Left ventricle myocardium superior (tissue), 1 donor: ENCODE data around the gene MYO1B. TPM values are rescaled to one million over a fixed set of nuclear protein-coding genes. Genes with fewer than 3 reads are reported as not detected.
A peak's percentile ranks its signal among the peaks of the same experiment; 100 is the strongest.

Experiments
- ATAC-seq: fragments of 200-7000 bp; cut with Tn5 transposase; one replicate; pipeline ENCODE4 v1.9.1; 2020; ENCODE audit warnings: mild to moderate bottlenecking, moderate library complexity
- DNase-seq: peaks from one replicate; pipeline ENCODE4 v3.0.0-alpha.2; 2020
- intact Hi-C: fragments of 100-400 bp; cut with micrococcal nuclease; formaldehyde crosslinking; loops from one replicate; pipeline ENCODE4 v1.11.0; 2022
- total RNA-seq: library from RNA; stranded (reverse); fragmentation: NEBNext Ultra II Directional; extraction: Animal tissue kit (Norgen Biotek cat#: 25700); gene quantifications from one replicate; pipeline ENCODE4 v1.2.1, GENCODE V29; 2021
- donor health status: DM: no; HTN: yes; CAD: no; lungs with severe emphysema.

The MYO1B gene
- total RNA-seq, 1 donor from 2014 or later = 16.0 TPM

GRCh38 chr2:191312163-191312562 lies 67.0 kb downstream of the MYO1B start:
- ATAC-seq (no peak), DNase-seq (no peak)
- intact Hi-C loops = no loop called here

DNA sequence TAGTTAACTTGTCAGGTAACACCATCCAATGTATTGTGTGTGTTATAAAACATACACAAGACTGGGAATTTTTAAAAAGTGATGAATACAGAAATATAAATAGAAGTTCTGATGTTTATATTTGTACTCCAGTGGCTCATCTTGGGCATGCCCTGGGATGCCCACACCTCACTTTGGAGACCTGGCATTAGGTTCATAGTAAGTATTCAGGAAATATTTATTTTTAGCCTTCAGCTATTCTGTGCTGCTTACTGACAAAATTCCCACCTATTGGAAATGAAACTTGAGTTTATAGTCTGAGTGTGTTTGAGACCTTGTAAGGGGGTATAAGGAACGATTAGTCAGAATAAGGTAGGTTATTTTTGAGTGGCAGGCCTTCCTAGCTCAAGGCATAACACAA lies 67.5 kb downstream of the MYO1B start:
- ATAC-seq = no peak
- intact Hi-C loops = no loop called here

DNA sequence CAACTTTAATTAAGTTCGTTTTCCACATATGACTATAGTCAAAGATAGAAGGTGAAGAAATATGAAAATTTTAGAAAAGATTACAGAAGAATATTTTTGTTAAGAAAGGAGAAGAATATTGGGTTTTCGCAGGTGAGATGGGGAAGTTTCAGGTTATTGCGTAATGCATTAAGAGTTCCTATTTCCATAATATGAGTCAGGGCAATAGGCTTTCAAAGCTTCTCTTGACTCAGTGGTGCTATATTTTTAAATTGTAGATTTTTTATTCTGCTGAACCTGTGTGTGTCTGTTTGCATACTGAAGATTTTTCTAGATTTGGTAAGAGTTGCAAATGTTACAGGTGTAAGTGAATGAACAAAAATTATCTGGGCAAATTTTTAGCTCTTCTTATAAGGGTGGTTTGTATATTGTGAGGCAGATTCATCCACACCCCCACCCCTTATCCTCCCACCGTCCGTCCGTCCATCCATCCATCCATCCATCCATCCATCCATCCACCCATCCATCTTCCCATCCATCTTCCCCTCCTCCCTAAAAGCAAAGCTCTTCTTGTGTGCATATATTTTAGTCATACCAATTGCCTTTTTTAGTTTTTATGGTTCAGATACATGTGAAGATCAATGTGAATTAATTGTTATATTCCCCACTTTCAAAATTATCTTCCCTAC lies 69.6 kb downstream of the MYO1B start:
- DNase-seq (no peak), ATAC-seq (no peak)
- intact Hi-C loops = no loop called here

More for the DNA sequence above, 67.5 kb downstream of the MYO1B start:
- no peak for DNase-seq

GRCh38 chr2:191315365-191315752 lies 70.2 kb downstream of the MYO1B start:
- ATAC-seq (no peak), DNase-seq (no peak)
- intact Hi-C loops = no loop called here

DNA sequence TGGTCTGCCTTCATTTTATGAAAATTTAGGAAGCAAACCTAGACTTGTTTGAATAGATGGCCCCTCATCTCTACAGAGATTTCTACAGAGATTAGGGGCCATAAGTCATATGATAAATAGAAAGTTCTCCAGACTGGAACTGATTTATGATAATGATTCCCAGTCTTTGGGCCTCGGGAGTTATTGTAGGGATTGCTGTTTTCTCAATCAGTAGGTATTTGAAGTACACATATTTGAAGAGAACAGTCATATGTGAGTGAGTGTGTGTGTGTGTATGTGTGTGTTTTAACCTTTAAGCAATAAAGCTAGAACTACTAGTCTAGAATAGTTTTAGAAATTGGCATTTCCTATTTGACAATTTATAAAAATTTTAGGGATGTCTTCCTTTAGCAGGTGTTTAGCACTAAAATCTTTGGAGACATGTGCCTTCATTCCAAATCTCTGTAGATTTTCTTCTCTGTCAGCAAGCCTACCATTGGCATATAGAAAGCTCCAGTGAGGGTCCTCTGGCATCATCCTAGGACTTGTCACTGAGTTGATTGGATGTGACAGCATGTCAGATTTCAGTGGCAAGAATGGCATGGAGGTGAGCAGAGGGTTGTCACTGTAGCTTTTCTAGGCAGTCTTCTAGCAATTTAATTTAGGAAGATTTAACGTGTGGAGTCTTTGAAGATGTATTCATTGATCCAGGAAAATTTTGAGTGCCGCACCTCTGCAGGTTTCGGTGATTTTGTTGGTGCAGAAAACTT lies 71.2 kb downstream of the MYO1B start:
- ATAC-seq = no peak
- intact Hi-C loops = no loop called here

GRCh38 chr2:191318037-191318728 lies 73.0 kb downstream of the MYO1B start:
- intact Hi-C loops = no loop called here
- no peak for DNase-seq
- peak; percentile 79 for ATAC-seq

More for the DNA sequence above, 71.2 kb downstream of the MYO1B start:
- DNase-seq = no peak

GRCh38 chr2:191318729-191319078 lies 73.5 kb downstream of the MYO1B start:
- peak; percentile 29 for ATAC-seq
- DNase-seq = no peak
- intact Hi-C loops = no loop called here

DNA sequence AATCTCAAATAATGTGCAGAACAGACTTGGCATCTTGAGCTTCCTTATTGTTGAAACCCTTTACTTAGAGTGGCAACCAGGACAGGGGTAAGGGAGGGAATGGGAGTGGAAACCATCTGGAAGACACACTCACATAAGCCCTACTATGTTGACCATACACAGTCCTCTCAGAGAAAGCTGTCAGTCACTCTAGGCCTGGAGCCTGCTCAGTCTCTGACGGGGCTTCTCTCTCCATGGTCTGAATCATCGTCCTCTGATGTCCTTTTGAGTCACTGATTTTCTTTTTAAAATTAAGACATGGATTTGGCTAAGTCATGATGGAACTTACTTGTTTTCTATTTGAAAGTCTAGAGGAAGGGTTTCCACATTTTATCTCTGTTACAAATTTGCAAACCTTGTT lies 74.0 kb downstream of the MYO1B start:
- peak; percentile 29 for ATAC-seq
- no peak for DNase-seq
- intact Hi-C loops = no loop called here

GRCh38 chr2:191320881-191321280 lies 75.7 kb downstream of the MYO1B start:
- intact Hi-C loops = no loop called here
- no peak for ATAC-seq
- DNase-seq = no peak

DNA sequence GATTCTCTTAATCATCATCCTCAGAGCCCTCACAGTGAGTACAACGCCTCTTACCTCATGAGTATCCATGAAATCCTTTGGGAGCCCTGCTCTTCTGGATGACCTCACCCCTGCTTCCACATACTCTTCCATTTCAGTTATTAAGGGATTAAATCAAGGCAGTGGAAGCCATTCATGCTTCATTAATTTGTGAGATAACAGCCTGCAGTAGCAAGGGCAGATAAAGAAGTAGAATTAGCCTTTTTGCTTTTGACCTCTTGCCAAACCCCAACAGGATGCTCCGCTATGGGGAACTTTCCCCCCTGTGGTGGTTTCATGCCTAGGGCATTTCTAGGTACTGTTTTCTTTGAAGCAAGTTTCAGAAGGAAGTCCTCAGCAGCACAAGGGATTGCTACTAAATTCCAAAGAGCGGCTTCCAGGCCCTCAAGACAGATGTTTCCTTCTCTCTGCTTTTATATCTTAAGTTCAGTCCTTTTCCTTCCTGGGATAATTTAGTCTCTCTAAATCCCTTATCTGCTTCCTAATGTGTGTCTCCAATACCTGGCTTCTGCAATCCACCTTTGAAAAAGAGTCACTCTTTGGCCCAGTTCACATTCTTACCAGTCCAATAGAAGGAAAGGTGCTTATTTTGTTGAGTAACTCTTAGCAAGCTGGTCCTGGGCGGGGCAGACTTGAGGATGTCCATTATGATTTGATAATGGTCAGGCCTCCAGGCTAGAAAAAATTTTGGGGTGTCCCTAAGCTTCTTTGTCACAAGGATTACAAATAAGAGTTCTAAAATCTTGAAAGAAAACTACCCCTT lies 76.9 kb downstream of the MYO1B start:
- DNase-seq = no peak
- intact Hi-C loops = no loop called here
- peak; percentile 78 for ATAC-seq

DNA sequence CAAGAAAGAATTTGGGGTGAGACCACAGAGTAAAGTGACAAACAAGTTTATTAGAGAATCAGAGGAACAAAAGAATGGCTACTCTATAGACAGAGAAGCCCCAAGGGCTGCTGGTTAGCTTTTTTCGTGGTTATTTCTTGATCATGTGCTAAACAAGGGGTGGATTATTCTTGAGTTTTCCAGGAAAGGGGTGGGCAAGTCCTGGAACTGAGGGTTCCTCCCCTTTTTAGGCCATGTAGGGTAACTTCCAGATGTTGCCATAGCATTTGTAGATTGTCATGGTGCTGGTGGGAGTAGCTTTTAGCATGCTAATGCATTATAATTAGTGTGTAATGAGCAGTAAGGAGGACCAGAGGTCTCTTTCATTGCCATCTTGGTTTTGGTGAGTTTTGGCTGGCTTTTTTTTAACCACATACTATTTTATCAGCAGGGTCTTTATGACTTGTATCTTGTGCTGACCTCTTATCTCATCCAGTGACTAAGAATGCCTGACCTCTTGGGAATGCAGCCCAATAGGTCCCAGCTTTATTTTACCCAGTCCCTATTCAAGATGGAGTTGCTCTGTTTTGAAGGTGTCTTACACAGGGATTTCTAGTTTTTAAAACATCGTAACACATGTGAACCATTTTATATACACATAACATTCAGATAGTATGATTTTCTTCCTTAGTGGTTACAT lies 77.8 kb downstream of the MYO1B start:
- DNase-seq (no peak), ATAC-seq (no peak)
- intact Hi-C loops = no loop called here

DNA sequence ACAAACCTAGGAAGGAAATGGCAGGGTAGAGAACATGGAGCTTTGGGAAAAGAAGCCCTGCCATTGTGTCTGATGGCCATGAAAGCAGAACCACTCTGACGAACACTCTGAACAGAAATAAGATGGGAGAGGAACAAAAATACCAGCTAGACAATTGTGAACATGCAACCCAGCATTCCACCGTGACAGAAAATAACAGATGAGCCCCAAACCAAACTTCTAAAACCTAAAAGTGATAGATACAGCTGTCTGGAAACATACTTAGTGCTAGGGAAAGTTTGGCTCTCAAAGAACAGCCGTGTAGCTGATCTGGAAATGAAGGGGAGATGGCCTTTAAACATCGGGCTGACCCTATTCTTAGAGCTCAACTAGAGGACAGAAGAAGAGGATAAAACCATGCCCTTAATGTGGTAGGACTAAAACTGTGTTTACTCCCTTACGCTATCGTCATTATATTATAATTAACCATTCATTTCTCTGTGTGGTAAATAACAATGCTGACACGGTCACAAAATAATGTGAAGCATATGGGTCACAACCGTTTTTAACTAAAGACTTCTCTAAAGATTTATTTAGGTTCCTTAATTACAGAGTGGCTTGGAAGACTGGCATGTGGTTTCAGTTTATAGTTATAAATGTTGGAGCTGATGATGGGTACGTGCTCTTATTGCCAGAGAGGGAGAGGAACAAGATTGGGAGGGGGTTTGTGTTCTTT lies 80.6 kb downstream of the MYO1B start:
- no peak for ATAC-seq
- no peak for DNase-seq
- intact Hi-C loops = no loop called here

DNA sequence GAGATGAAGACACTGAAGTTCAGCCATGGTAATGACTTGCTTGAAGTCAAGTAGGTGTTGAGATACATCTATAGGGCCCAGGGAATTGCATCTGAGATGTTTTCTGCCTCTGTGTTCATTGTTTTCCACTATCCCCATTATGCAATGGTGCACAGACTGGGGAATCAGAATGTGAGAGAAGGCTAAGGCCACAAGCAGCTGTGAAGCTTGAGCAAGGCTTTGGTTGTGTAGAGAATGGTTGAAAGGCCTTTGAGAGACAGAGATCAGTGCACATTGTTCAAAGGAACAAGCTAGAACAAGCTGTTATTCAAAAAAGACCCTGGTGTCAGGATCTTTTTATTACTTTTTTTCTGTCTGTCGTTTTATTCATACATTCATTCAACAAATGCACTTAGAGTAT lies 82.3 kb downstream of the MYO1B start:
- DNase-seq (no peak), ATAC-seq (no peak)
- intact Hi-C loops = no loop called here

GRCh38 chr2:191328150-191328809 lies 83.1 kb downstream of the MYO1B start:
- intact Hi-C loops = no loop called here

GRCh38 chr2:191329841-191330240 lies 84.6 kb downstream of the MYO1B start:
- ATAC-seq = no peak
- intact Hi-C loops = no loop called here

More at GRCh38 chr2:191328150-191328809, 83.1 kb downstream of the MYO1B start:
- DNase-seq = no peak
- no peak for ATAC-seq

DNA sequence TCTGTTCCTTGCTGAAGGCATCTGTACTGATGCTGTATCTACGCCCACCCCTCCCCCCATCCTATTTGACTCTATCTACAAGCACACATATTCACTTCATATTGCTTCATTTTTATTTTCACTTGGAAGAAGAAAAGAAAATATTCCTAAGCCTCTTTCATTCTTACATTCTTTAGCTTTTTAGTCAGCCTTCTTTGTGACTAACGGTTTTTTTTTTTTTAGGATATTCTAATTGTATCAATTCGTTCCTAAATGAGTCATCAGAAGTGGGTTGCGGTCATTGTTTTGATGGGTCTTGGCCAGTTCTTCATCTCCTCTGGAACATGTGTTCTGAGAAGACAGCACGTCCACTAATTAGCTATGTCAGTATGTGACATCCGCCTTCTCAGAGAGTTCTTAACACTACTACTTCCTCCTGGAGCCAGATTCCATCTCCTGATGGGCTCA lies 88.7 kb downstream of the MYO1B start:
- intact Hi-C loops = no loop called here
- DNase-seq (no peak), ATAC-seq (peak; percentile 63)

More at GRCh38 chr2:191329841-191330240, 84.6 kb downstream of the MYO1B start:
- no peak for DNase-seq

DNA sequence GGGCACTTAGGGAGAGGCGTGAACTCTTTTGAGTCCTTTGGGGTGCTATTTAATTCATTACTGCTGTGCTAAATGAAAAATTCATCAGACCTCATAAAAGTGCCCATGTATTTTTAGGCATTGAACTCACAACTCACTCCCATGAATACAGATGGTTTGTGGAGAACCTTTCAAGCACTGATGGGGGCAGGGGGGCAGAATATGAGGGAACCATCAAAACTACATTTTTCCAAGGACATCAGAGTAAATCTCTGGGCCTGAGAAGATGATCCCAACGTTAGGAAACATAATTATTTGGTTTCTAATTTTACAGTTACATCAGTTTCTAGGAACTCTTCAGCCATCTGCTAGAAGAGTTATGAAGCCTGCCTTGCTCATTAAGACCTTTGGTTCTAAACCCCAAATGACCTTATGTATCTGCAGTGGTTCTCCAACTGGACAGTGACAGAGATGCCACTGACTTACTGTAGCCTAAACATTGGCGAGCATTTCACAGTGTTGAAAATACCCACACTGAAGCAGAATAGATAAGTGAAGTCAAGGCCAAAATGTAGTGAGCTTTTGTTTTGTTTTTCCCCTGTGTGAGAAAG lies 90.8 kb downstream of the MYO1B start:
- intact Hi-C loops = no loop called here
- DNase-seq (no peak), ATAC-seq (peak; percentile 63)
